ENCODE data around the gene ARHGAP27.

The ARHGAP27 gene

DNA sequence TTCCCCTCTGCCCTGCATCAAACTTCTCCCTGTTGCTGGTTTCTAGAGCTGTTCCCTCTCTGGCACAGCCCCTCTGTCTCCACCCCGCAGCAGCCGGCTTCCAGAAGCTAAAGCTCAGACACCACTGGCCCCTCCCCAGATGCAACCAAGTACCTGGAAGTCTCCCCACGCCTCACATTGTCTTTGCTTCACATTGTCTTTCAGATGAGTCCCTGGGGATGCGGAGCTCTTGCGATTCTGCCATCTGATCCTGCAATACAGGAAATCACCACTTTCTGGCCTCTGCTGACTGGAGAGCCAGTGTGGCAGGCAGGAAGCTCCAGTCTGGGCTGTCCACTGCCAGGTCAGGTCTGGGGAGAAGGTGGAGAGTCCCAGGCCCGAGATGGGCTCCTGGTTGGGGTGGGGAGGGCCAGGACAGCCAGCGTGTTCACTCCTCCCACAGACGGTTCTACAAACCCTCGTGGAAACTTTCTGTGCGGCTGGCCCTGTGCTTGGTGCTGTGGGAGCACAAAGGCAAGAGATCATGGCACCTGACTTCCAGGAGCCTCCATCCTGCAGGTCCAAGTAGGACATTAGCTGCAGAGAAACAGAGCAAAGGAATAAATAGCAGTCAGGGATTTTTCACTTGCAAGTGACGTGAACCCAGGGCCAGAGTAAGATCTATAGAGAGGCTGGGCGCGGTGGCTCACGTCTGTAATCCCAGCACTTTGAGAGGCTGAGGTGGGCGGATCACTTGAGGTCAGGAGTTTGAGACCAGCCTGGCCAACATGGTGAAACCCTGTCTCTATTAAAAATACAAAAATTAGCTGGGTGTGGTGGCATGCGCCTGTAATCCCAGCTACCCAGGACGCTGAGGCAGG is 67.9 kb downstream of the ARHGAP27 start:
- no peak overlapping the region for H3K4me3 ChIP-seq (ENCODE audit: low read depth in 1 of 2, low read length in 1 of 2)
- H3K27me3 ChIP-seq: peaks cover 51% of the 10 kb centered on the region
- no peaks in the 10 kb centered on the region for H3K36me3 ChIP-seq
- TF ChIP-seq, protein P1, sequence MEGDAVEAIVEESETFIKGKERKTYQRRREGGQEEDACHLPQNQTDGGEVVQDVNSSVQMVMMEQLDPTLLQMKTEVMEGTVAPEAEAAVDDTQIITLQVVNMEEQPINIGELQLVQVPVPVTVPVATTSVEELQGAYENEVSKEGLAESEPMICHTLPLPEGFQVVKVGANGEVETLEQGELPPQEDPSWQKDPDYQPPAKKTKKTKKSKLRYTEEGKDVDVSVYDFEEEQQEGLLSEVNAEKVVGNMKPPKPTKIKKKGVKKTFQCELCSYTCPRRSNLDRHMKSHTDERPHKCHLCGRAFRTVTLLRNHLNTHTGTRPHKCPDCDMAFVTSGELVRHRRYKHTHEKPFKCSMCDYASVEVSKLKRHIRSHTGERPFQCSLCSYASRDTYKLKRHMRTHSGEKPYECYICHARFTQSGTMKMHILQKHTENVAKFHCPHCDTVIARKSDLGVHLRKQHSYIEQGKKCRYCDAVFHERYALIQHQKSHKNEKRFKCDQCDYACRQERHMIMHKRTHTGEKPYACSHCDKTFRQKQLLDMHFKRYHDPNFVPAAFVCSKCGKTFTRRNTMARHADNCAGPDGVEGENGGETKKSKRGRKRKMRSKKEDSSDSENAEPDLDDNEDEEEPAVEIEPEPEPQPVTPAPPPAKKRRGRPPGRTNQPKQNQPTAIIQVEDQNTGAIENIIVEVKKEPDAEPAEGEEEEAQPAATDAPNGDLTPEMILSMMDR (IDR thresholded peaks at IDR 0.05): no peak
- no peaks in the 10 kb centered on the region for H3K4me1 ChIP-seq (ENCODE audit: control insufficient read depth in 1 of 2, insufficient read depth in 1 of 2, low read depth in 1 of 2, low read length in 1 of 2)
- no peaks in the 10 kb centered on the region for H3K9me3 ChIP-seq
- H3K27ac ChIP-seq: no peak overlapping the region

DNA sequence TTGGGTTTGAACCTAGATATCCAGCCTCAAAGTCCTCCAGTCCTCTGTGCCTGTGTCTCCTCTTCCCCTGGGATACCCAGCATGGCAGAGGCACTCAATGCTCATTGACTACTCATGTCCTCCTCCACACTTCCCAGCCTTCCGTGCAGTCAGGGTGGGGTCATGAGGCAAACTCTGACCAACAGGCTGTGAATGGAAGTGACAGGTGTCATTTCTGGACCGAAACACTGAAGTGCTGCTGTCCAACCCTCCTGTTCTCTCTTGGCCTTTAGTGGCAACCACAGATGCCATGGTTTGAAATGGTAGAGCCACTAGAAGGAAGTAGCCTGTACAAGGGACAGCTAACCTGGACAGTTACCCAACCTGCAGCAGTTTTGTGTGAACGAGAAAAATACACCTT is 69.2 kb downstream of the ARHGAP27 start:
- no peaks in the 10 kb centered on the region for H3K4me1 ChIP-seq (ENCODE audit: control insufficient read depth in 1 of 2, insufficient read depth in 1 of 2, low read depth in 1 of 2, low read length in 1 of 2)
- no peak overlapping the region for H3K27ac ChIP-seq
- H3K36me3 ChIP-seq: no peaks in the 10 kb centered on the region
- TF ChIP-seq, protein P1 (IDR thresholded peaks at IDR 0.05): no peak
- no peak overlapping the region for H3K4me3 ChIP-seq (ENCODE audit: low read depth in 1 of 2, low read length in 1 of 2)
- H3K9me3 ChIP-seq: no peaks in the 10 kb centered on the region
- H3K27me3 ChIP-seq: peaks cover 44% of the 10 kb centered on the region

- Histone ChIP-seq H3K9me3 (no peaks in the 10 kb centered on the region), H3K4me1 (ENCODE audit: control insufficient read depth in 1 of 2, insufficient read depth in 1 of 2, low read depth in 1 of 2, low read length in 1 of 2) (no peaks in the 10 kb centered on the region), H3K27me3 (peaks cover 47% of the 10 kb centered on the region), H3K4me3 (ENCODE audit: low read depth in 1 of 2, low read length in 1 of 2) (no peak overlapping the region), H3K27ac (no peak overlapping the region), H3K36me3 (no peaks in the 10 kb centered on the region)
- TF ChIP-seq, protein P1 (IDR thresholded peaks at IDR 0.05): no peak
These were observed 70.7 kb downstream of the ARHGAP27 start for GRCh38 chr17:45361976-45362375.

GRCh38 chr17:45361451-45361850 is 71.2 kb downstream of the ARHGAP27 start:
- TF ChIP-seq, protein P1 (IDR thresholded peaks at IDR 0.05): no peak
- Histone ChIP-seq H3K4me1 (ENCODE audit: control insufficient read depth in 1 of 2, insufficient read depth in 1 of 2, low read depth in 1 of 2, low read length in 1 of 2) (no peaks in the 10 kb centered on the region), H3K27me3 (peaks cover 52% of the 10 kb centered on the region), H3K9me3 (no peaks in the 10 kb centered on the region), H3K27ac (no peak overlapping the region), H3K36me3 (no peaks in the 10 kb centered on the region), H3K4me3 (ENCODE audit: low read depth in 1 of 2, low read length in 1 of 2) (no peak overlapping the region)

DNA sequence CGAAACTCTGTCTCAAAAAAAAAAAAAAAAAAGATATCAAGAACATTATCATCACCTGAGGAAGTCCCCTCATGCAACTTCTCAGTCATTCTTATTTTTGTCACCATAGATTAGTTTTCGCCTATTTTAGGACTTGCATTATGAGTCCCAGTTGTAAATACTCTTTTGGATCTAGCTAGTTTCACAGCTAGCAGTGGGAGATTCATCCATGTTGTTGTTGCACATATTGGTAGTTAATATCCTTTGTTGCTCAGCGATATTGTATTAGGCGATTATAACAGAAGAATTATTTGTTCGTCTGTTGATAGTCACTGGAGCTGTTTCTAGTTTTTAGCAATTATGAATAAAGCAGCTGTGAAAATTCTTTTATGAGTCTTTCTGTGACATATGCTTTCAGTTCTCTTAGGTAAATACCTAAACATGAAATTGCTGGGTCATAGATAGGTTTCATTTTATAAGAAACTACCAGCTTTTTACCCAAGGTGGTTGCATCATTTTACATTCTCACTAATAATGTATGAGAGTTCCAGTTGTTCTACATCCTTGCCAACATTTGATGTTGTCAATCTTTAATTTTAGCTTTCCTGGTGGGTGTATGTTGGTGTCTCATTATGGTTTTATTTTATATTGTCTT is 75.2 kb downstream of the ARHGAP27 start:
- Histone ChIP-seq H3K36me3 (no peaks in the 10 kb centered on the region), H3K27ac (no peak overlapping the region), H3K27me3 (peaks cover 37% of the 10 kb centered on the region), H3K9me3 (no peaks in the 10 kb centered on the region), H3K4me1 (ENCODE audit: control insufficient read depth in 1 of 2, insufficient read depth in 1 of 2, low read depth in 1 of 2, low read length in 1 of 2) (no peaks in the 10 kb centered on the region), H3K4me3 (ENCODE audit: low read depth in 1 of 2, low read length in 1 of 2) (no peak overlapping the region)
- TF ChIP-seq, protein P1 (IDR thresholded peaks at IDR 0.05): no peak

Data from neutrophil (primary cell).